B cell (primary cell): ENCODE results near the gene MS4A13. TPM values are rescaled to one million over a fixed set of nuclear protein-coding genes. Genes with fewer than 3 reads are reported as not detected.

Experiments used
- ATAC-seq: fragments of 200-7000 bp; cut with Tn5 transposase; one replicate; pipeline ENCODE4 v1.10.0; 2021; ENCODE audit warnings: low read depth, mild to moderate bottlenecking, moderate number of reproducible peaks, moderate library complexity
- CTCF ChIA-PET: fragments of 350-600 bp; sonication (Branson Sonifier 250); formaldehyde crosslinking; loops from one replicate; lab custom pipeline; 2021; ENCODE audit warnings: antibody characterized with exemption, inconsistent platforms; lab: Charles Lee
- POLR2A ChIA-PET: fragments of 350-600 bp; sonication (Branson Sonifier 250); formaldehyde crosslinking; loops from one replicate; lab custom pipeline; 2021; ENCODE audit warnings: antibody characterized with exemption; lab: Charles Lee
- DNase-seq: peaks from one replicate; pipeline ENCODE4 v3.0.0; 2013
- H2AFZ ChIP-seq: 2 replicates; pipeline ENCODE4 v1.6.1; 2012; ENCODE audit warnings: mild to moderate bottlenecking, low read depth, low read length; ENCODE audit not compliant: insufficient read depth, poor library complexity, severe bottlenecking
- H3K27ac ChIP-seq, 2 donors: 1 replicate in 1 of 2; 2 replicates in 1 of 2; pipeline ENCODE4 v1.5.1; 2012 to 2013; ENCODE audit warnings: low read length in 2 of 2, mild to moderate bottlenecking in 2 of 2, moderate library complexity in 1 of 2
- H3K27me3 ChIP-seq, 4 experiments: fragments of 200-600 bp in 1 of 4; sonication (generic) in 1 of 4; replicated peaks in 1 of 4; 1 replicate in 2 of 4; 2 replicates in 2 of 4; pipeline versions ENCODE4 v1.6.1 to v1.7.0; 2013 to 2016; ENCODE audit warnings: low read length in 3 of 4, mild to moderate bottlenecking in 2 of 4, mixed read lengths in 1 of 4, moderate library complexity in 1 of 4; ENCODE audit not compliant: insufficient read depth in 4 of 4, control insufficient read depth in 3 of 4; ENCODE audit errors: control extremely low read depth in 1 of 4
- H3K36me3 ChIP-seq, 2 experiments: replicated peaks in 1 of 2; 1 replicate in 1 of 2; 2 replicates in 1 of 2; pipeline versions ENCODE4 v1.6.1 to v1.7.1; 2013; ENCODE audit warnings: low read length in 1 of 2; ENCODE audit not compliant: insufficient read depth in 2 of 2, control insufficient read depth in 1 of 2; ENCODE audit errors: control extremely low read depth in 1 of 2, extremely low read depth in 1 of 2
- H3K4me1 ChIP-seq, 2 donors: fragments of 200-600 bp in 1 of 2; sonication (generic) in 1 of 2; 1 replicate in 1 of 2; 2 replicates in 1 of 2; pipeline versions ENCODE4 v1.5.1 to v1.6.1; 2013 to 2017; ENCODE audit warnings: low read length in 2 of 2; ENCODE audit not compliant: control insufficient read depth in 2 of 2, insufficient read depth in 2 of 2
- H3K4me2 ChIP-seq: replicated peaks from 2 replicates; pipeline ENCODE3; 2012; ENCODE audit warnings: mild to moderate bottlenecking, low read depth, low read length; ENCODE audit not compliant: poor library complexity, severe bottlenecking
- H3K4me3 ChIP-seq, 5 experiments: fragments of 200-600 bp in 1 of 5; sonication (generic) in 1 of 5; 1 replicate in 3 of 5; 2 replicates in 2 of 5; pipeline versions ENCODE4 v1.5.1 to v1.7.0; 2011 to 2016; ENCODE audit warnings: low read length in 4 of 5, mild to moderate bottlenecking in 4 of 5, low read depth in 2 of 5, control low read depth in 1 of 5, moderate library complexity in 1 of 5; ENCODE audit not compliant: insufficient read depth in 1 of 5; ENCODE audit errors: control extremely low read depth in 1 of 5, extremely low read depth in 1 of 5
- H3K79me2 ChIP-seq: fragments of 200-600 bp; sonication (generic); one replicate; pipeline ENCODE4 v1.6.0; 2016; ENCODE audit warnings: low read length; ENCODE audit not compliant: control insufficient read depth, insufficient read depth
- H3K9ac ChIP-seq: fragments of 200-600 bp; sonication (generic); 2 replicates; pipeline ENCODE4 v1.6.1; 2017; ENCODE audit warnings: mild to moderate bottlenecking, low read length, moderate library complexity
- H3K9me3 ChIP-seq, 3 donors: one replicate each; pipeline versions ENCODE4 v1.6.1 to v1.7.1; 2013; ENCODE audit warnings: low read length in 2 of 3; ENCODE audit not compliant: control insufficient read depth in 2 of 3, insufficient read depth in 1 of 3; ENCODE audit errors: control extremely low read depth in 1 of 3
- H4K20me1 ChIP-seq: 2 replicates; pipeline ENCODE4 v1.6.0; 2012; ENCODE audit warnings: mild to moderate bottlenecking, low read length; ENCODE audit not compliant: insufficient read depth, control insufficient read depth, poor library complexity, severe bottlenecking
- H3K27ac Mint-ChIP-seq: one replicate; pipeline ENCODE4 v1.8.0; 2021; ENCODE audit warnings: mixed read lengths
- H3K27me3 Mint-ChIP-seq: one replicate; pipeline ENCODE4 v1.8.0; 2021; ENCODE audit warnings: mixed read lengths
- H3K4me1 Mint-ChIP-seq: one replicate; pipeline ENCODE4 v1.8.0; 2021; ENCODE audit warnings: mixed read lengths
- H3K4me3 Mint-ChIP-seq: one replicate; pipeline ENCODE4 v1.8.0; 2021; ENCODE audit warnings: mixed read lengths
- H3K9me3 Mint-ChIP-seq: one replicate; pipeline ENCODE4 v1.8.0; 2022; ENCODE audit warnings: mixed read lengths; ENCODE audit not compliant: insufficient read depth
- CTCF ChIP-seq: fragments of 200-600 bp; IDR thresholded peaks from one replicate; pipeline ENCODE4 v1.8.0; 2022; ENCODE audit warnings: antibody characterized with exemption, mild to moderate bottlenecking
- EZH2 ChIP-seq: IDR thresholded peaks from 2 replicates; pipeline ENCODE4 v1.6.1; 2012; ENCODE audit warnings: borderline replicate concordance, low read depth, mild to moderate bottlenecking, moderate library complexity, low read length; ENCODE audit not compliant: insufficient read depth, poor library complexity, severe bottlenecking
- WGBS: methylation state at CpG from one replicate; pipeline ENCODE4 v1.1.5; 2013; ENCODE audit warnings: missing lambda C conversion rate; ENCODE audit not compliant: insufficient coverage; 5-methylcytosine and 5-hydroxymethylcytosine counted together
- intact Hi-C: fragments of 100-400 bp; cut with micrococcal nuclease; formaldehyde crosslinking; loops from one replicate; pipeline ENCODE4 v1.10.0; 2022
- polyA plus RNA-seq: library from polyadenylated mRNA; depleted of rRNA; stranded (reverse); fragments of >200 nt; gene quantifications from 2 replicates; pipeline ENCODE4 v1.2.3, GENCODE V29; 2012
- total RNA-seq, 2 donors: library from RNA; stranded (reverse); fragments of 120-200 nt in 1 of 2; gene quantifications; 1 replicate in 1 of 2; 2 replicates in 1 of 2; pipeline versions ENCODE4 v1.2.3 to v1.2.4, GENCODE V29; 2013 to 2022

Gene MS4A13
- total and polyA plus RNA-seq, 2 donors (not counting 1 experiment from before 2014, with no cell fraction given), result not detected

GRCh38 chr11:60513496-60514460 is 1.4 kb upstream of the MS4A13 start:
- Histone ChIP-seq H3K4me2 (no peak overlapping the region), H3K27ac (no peak overlapping the region), H3K9me3 (peaks cover 0 to 5% (median 0%) of the 10 kb centered on the region in 3 donors), H2AFZ (no peak overlapping the region), H3K9ac (no peak overlapping the region), H3K79me2 (no peaks in the 10 kb centered on the region), H3K27me3 (no peaks in the 10 kb centered on the region), H3K4me1 (peaks cover 8 to 12% of the 10 kb centered on the region in 2 donors), H3K36me3 (no peaks in the 10 kb centered on the region), H3K4me3 (no peak overlapping the region), H4K20me1 (no peaks in the 10 kb centered on the region)
- CTCF ChIA-PET, result interaction anchor here (0.7 to 2.3 kb wide), 2 partner anchors 12 to 96 kb away, joined by 3 to 9 read pairs; no protein-coding TSS in a partner anchor
- no CpG with 5 or more reads among the region's 2 CpGs for WGBS
- Mint-ChIP-seq H3K4me3 (no peak overlapping the region), H3K4me1 (peaks cover 11% of the 10 kb centered on the region), H3K27ac (no peak overlapping the region), H3K27me3 (peaks cover 12% of the 10 kb centered on the region), H3K9me3 (no peaks in the 10 kb centered on the region)
- intact Hi-C loops, result no loop called here
- TF ChIP-seq CTCF (no peak), EZH2 (no peak)
- DNase-seq (peak; percentile 21), ATAC-seq (no peak)
- POLR2A ChIA-PET, result no interaction called here

DNA sequence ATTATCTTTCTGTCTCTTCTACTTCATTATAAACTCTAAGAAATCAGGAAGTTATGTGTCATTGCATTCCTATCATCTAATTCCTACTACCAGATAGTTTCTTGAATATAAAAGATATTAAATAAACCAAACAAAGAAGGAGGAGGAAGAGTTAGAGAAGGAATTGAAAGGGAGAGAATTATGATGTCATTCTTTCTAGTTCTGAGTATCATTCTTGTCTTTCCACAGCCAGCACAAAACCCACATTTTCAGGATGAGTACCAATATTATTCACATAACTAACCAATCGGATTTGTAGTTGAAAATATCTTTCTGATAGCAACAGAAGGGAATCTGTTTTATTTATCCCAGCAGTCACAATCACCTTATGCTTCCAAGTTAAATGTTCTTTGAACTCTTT is 13.3 kb downstream of the MS4A13 start:
- Histone ChIP-seq H3K9ac (no peak overlapping the region), H3K4me3 (no peak overlapping the region), H4K20me1 (no peaks in the 10 kb centered on the region), H3K9me3 (peaks cover 0 to 3% (median 0%) of the 10 kb centered on the region in 3 donors), H3K79me2 (no peaks in the 10 kb centered on the region), H3K36me3 (no peaks in the 10 kb centered on the region), H2AFZ (no peak overlapping the region), H3K27me3 (no peaks in the 10 kb centered on the region), H3K27ac (no peak overlapping the region), H3K4me1 (peaks cover 4 to 9% of the 10 kb centered on the region in 2 donors), H3K4me2 (peak overlapping the region; percentile 24)
- Mint-ChIP-seq H3K27ac (no peak overlapping the region), H3K9me3 (no peaks in the 10 kb centered on the region), H3K4me1 (peaks cover 15% of the 10 kb centered on the region), H3K4me3 (no peak overlapping the region), H3K27me3 (no peaks in the 10 kb centered on the region)
- intact Hi-C loops, result loop anchor here (10.0 kb wide), 1 partner anchor 46 kb away; no protein-coding TSS in a partner anchor
- ChIA-PET CTCF (interaction anchor here (0.8 to 1.5 kb wide), 5 partner anchors 31 to 264 kb away, joined by 3 read pairs; no protein-coding TSS in a partner anchor), POLR2A (no interaction called here)
- DNase-seq (no peak), ATAC-seq (no peak)
- WGBS, result no CpG with 5 or more reads among the region's 1 CpG
- TF ChIP-seq EZH2 (no peak), CTCF (no peak)
